GM12892 (cell line): Measurements from ENCODE around the gene MYOM1.
"Not testable (repeated sequence)": the region's sequence is repeated elsewhere in the genome, so short reads cannot be mapped to it uniquely, and the experiment has no call there.

Experiments
- DNase-seq: peaks from one replicate; pipeline ENCODE4 v3.0.0; 2011; ENCODE audit not compliant: insufficient read length
- FAIRE-seq: peaks from 2 replicates; lab custom pipeline; 2011; peaks lifted over from hg19 to GRCh38; lab: Jason Lieb, UNC
- POLR2A ChIP-seq: IDR thresholded peaks from 2 replicates; pipeline ENCODE4 v1.6.1; 2011; ENCODE audit warnings: low read depth, low read length, control low read depth
- POLR2AphosphoS5 ChIP-seq: IDR thresholded peaks from 2 replicates; pipeline ENCODE4 v1.6.1; 2011; ENCODE audit warnings: low read depth, low read length, control low read depth
- TAF1 ChIP-seq: IDR thresholded peaks from 2 replicates; pipeline ENCODE4 v1.6.1; 2011; ENCODE audit warnings: low read depth, mild to moderate bottlenecking, control low read depth, low read length, borderline replicate concordance

Gene MYOM1

GRCh38 chr18:3060667-3061580, 158.8 kb downstream of the MYOM1 start:
- TF ChIP-seq TAF1 (no peak), POLR2A (no peak), POLR2AphosphoS5 (no peak)
- FAIRE-seq (peak; percentile 21), DNase-seq (no peak)

- DNase-seq (no peak), FAIRE-seq (no peak)
- TF ChIP-seq TAF1 (no peak), POLR2A (no peak), POLR2AphosphoS5 (no peak)
Observed at GRCh38 chr18:3059272-3059671, 160.5 kb downstream of the MYOM1 start.

- TF ChIP-seq TAF1 (no peak), POLR2AphosphoS5 (no peak), POLR2A (no peak)
- FAIRE-seq: no peak
Observed at GRCh38 chr18:3058328-3059191, 161.2 kb downstream of the MYOM1 start.

GRCh38 chr18:3057526-3057925, 162.2 kb downstream of the MYOM1 start:
- DNase-seq: no peak
- no peak for FAIRE-seq
- TF ChIP-seq POLR2AphosphoS5 (no peak), TAF1 (no peak), POLR2A (no peak)

More at GRCh38 chr18:3058328-3059191, 161.2 kb downstream of the MYOM1 start:
- DNase-seq: no peak

GRCh38 chr18:3056311-3056710, 163.5 kb downstream of the MYOM1 start:
- no peak for TF ChIP-seq POLR2AphosphoS5
- TF ChIP-seq POLR2A: no peak
- TF ChIP-seq TAF1: no peak
- FAIRE-seq (no peak), DNase-seq (no peak)

- DNase-seq: no peak
- FAIRE-seq: no peak
- no peak for TF ChIP-seq POLR2A
- TF ChIP-seq TAF1: no peak
- TF ChIP-seq POLR2AphosphoS5: no peak
Observed at GRCh38 chr18:3055816-3056215, 164.0 kb downstream of the MYOM1 start.

- FAIRE-seq: no peak
- DNase-seq: no peak
- TF ChIP-seq POLR2A (no peak), TAF1 (no peak), POLR2AphosphoS5 (no peak)
Observed at GRCh38 chr18:3055186-3055728, 164.5 kb downstream of the MYOM1 start.

GRCh38 chr18:3054780-3055179, 165.0 kb downstream of the MYOM1 start:
- FAIRE-seq (no peak), DNase-seq (no peak)
- TF ChIP-seq POLR2A (no peak), TAF1 (no peak), POLR2AphosphoS5 (no peak)

- DNase-seq (no peak), FAIRE-seq (no peak)
- TF ChIP-seq TAF1 (no peak), POLR2AphosphoS5 (no peak), POLR2A (no peak)
Observed at GRCh38 chr18:3054214-3054613, 165.6 kb downstream of the MYOM1 start.

- DNase-seq (no peak), FAIRE-seq (no peak)
- TF ChIP-seq POLR2A: no peak
- TF ChIP-seq POLR2AphosphoS5: no peak
- TF ChIP-seq TAF1: no peak
Observed at GRCh38 chr18:3053081-3053480, 166.7 kb downstream of the MYOM1 start.

- TF ChIP-seq POLR2A (no peak), POLR2AphosphoS5 (no peak), TAF1 (no peak)
- DNase-seq (no peak), FAIRE-seq (no peak)
Observed at GRCh38 chr18:3052411-3052758, 167.4 kb downstream of the MYOM1 start.

- FAIRE-seq (no peak), DNase-seq (no peak)
- TF ChIP-seq POLR2A (no peak), TAF1 (no peak), POLR2AphosphoS5 (no peak)
Observed at GRCh38 chr18:3051718-3052410, 167.9 kb downstream of the MYOM1 start.

- FAIRE-seq, DNase-seq: not testable (repeated sequence)
Observed at GRCh38 chr18:3049897-3050454, 169.8 kb downstream of the MYOM1 start.
